Psoas muscle (tissue), 8 donors: ENCODE measurements around the gene PRRT4. TPM values are rescaled to one million over a fixed set of nuclear protein-coding genes. Genes with fewer than 3 reads are reported as not detected.
A peak's percentile ranks its signal among the peaks of the same experiment; 100 is the strongest.

Source experiments
- ATAC-seq, 4 donors: fragments of 200-7000 bp; cut with Tn5 transposase; one replicate each; pipeline ENCODE4 v1.9.1; 2020; ENCODE audit warnings: moderate library complexity in 3 of 4, mild to moderate bottlenecking in 2 of 4
- DNase-seq, 2 donors: peaks; one replicate each; pipeline ENCODE4 v3.0.0-alpha.2; 2020
- H3K27ac ChIP-seq: fragments of 200-600 bp; one replicate; pipeline ENCODE4 v1.8.0; 2022
- H3K27me3 ChIP-seq, 3 donors: fragments of 200-600 bp in 1 of 3; one replicate each; pipeline versions ENCODE4 v1.6.1 to v1.8.0; 2013 to 2022; ENCODE audit warnings: low read length in 2 of 3, mild to moderate bottlenecking in 2 of 3, moderate library complexity in 1 of 3; ENCODE audit not compliant: insufficient read depth in 3 of 3
- H3K36me3 ChIP-seq, 2 donors: fragments of 200-600 bp in 1 of 2; one replicate each; pipeline versions ENCODE4 v1.6.1 to v1.8.0; 2013 to 2022; ENCODE audit warnings: low read depth in 1 of 2, mild to moderate bottlenecking in 1 of 2, moderate library complexity in 1 of 2; ENCODE audit not compliant: insufficient read depth in 1 of 2
- H3K4me1 ChIP-seq: fragments of 200-600 bp; one replicate; pipeline ENCODE4 v1.8.0; 2022
- H3K4me3 ChIP-seq: fragments of 200-600 bp; one replicate; pipeline ENCODE4 v1.8.0; 2022; ENCODE audit warnings: mild to moderate bottlenecking
- H3K9me3 ChIP-seq: fragments of 200-600 bp; one replicate; pipeline ENCODE4 v1.8.0; 2022
- CTCF ChIP-seq: fragments of 200-600 bp; IDR thresholded peaks from one replicate; pipeline ENCODE4 v1.8.0; 2022; ENCODE audit warnings: antibody characterized with exemption
- WGBS, 3 donors: extraction: QIAGEN DNeasy Blood & Tissue Kit; methylation state at CpG; one replicate each; pipeline versions ENCODE4 v1.1.6 to v1.1.7; 2013; 5-methylcytosine and 5-hydroxymethylcytosine counted together
- intact Hi-C, 2 donors: fragments of 100-400 bp; cut with DNase I; formaldehyde crosslinking; loops; one replicate each; pipeline versions ENCODE4 v1.11.0 to v1.14.2; 2022
- polyA plus RNA-seq, 3 donors: library from polyadenylated mRNA; stranded (reverse); fragments of 200-250 nt; gene quantifications; one replicate each; pipeline ENCODE4 v1.2.3, GENCODE V29; 2013
- total RNA-seq, 4 donors: library from RNA; stranded (reverse); fragmentation: NEBNext Ultra II Directional in 2 of 4; extraction: Animal tissue kit (Norgen Biotek cat#: 25700) in 2 of 4; gene quantifications; one replicate each; pipeline versions ENCODE4 v1.2.1 to v1.2.4, GENCODE V29; 2021 to 2023
- donor health status: healthy with polysubstance abuse.
- donor health status: DM: no; HTN: no; CAD: no; lungs with moderate emphysema.
- donor health status: Bipolar disorder and iron deficiency.
- donor health status: healthy.
- donor health status: DM: yes; HTN: yes; CAD: no.
- donor health status: DM: no; HTN: no; CAD: no.
- donor health status: DM: no; HTN: no; CAD: no.
- donor health status: DM: yes; HTN: yes; CAD: no.

PRRT4 gene
- total and polyA plus RNA-seq, 7 donors: 0.87 to 27.7 (median 3.5) TPM

- ATAC-seq (no peak), DNase-seq (no peak)
- TF ChIP-seq CTCF: no peak
- Histone ChIP-seq H3K4me3 (no peak overlapping the region), H3K27me3 (peaks cover 0 to 3% (median 0%) of the 10 kb centered on the region in 3 donors), H3K27ac (no peak overlapping the region), H3K4me1 (peaks cover 4% of the 10 kb centered on the region), H3K36me3 (no peaks in the 10 kb centered on the region), H3K9me3 (no peaks in the 10 kb centered on the region)
- intact Hi-C loops: no loop called here
- WGBS, 3 donors: 70 to 80% (median 70%) methylated on average over 1 of the region's 1 CpG
Measured at GRCh38 chr7:128374041-128374440, 12.6 kb upstream of the PRRT4 start.

GRCh38 chr7:128373606-128374005 lies 12.1 kb upstream of the PRRT4 start:
- ATAC-seq (no peak), DNase-seq (no peak)
- no peak for TF ChIP-seq CTCF
- intact Hi-C loops: no loop called here
- no peaks in the 10 kb centered on the region for H3K4me1 ChIP-seq
- H3K9me3 ChIP-seq: no peaks in the 10 kb centered on the region
- peaks cover 0 to 3% (median 0%) of the 10 kb centered on the region in 3 donors for H3K27me3 ChIP-seq
- no peak overlapping the region for H3K27ac ChIP-seq
- WGBS, 3 donors: 43 to 62% (median 45%) methylated on average over 2 of the region's 2 CpGs
- H3K36me3 ChIP-seq: no peaks in the 10 kb centered on the region
- H3K4me3 ChIP-seq: no peak overlapping the region

GRCh38 chr7:128370491-128370890 lies 9.0 kb upstream of the PRRT4 start:
- H3K27me3 ChIP-seq: peaks cover 0 to 3% (median 0%) of the 10 kb centered on the region in 3 donors
- ATAC-seq (no peak), DNase-seq (no peak)
- H3K36me3 ChIP-seq: no peaks in the 10 kb centered on the region
- intact Hi-C loops: no loop called here
- no peaks in the 10 kb centered on the region for H3K9me3 ChIP-seq
- H3K4me3 ChIP-seq: no peak overlapping the region
- no peak for TF ChIP-seq CTCF
- WGBS, 3 donors: 91 to 96% (median 93%) methylated on average over 4 of the region's 4 CpGs
- H3K4me1 ChIP-seq: peaks cover 14% of the 10 kb centered on the region
- no peak overlapping the region for H3K27ac ChIP-seq

GRCh38 chr7:128366986-128367385 lies 5.5 kb upstream of the PRRT4 start:
- intact Hi-C loops: no loop called here
- no peak overlapping the region for H3K4me3 ChIP-seq
- no peak for TF ChIP-seq CTCF
- ATAC-seq: no peak
- H3K9me3 ChIP-seq: no peaks in the 10 kb centered on the region
- no peaks in the 10 kb centered on the region for H3K27me3 ChIP-seq
- H3K36me3 ChIP-seq: no peaks in the 10 kb centered on the region
- H3K4me1 ChIP-seq: peaks cover 16% of the 10 kb centered on the region
- no peak for DNase-seq
- peak overlapping the region; percentile 76 for H3K27ac ChIP-seq

GRCh38 chr7:128366300-128366699 lies 4.8 kb upstream of the PRRT4 start:
- DNase-seq: no peak
- intact Hi-C loops: no loop called here
- no peaks in the 10 kb centered on the region for H3K9me3 ChIP-seq
- H3K27ac ChIP-seq: peak overlapping the region; percentile 76
- H3K4me1 ChIP-seq: peaks cover 19% of the 10 kb centered on the region
- H3K4me3 ChIP-seq: no peak overlapping the region
- H3K27me3 ChIP-seq: no peaks in the 10 kb centered on the region
- WGBS, 3 donors: 38 to 58% (median 48%) methylated on average over 1 of the region's 1 CpG
- no peak for TF ChIP-seq CTCF
- no peaks in the 10 kb centered on the region for H3K36me3 ChIP-seq
- ATAC-seq: peak; percentile 80 to 90 (median 88)
